Gastrocnemius medialis (tissue), 4 donors: ENCODE results near the gene SPATA16. TPM values are rescaled to one million over a fixed set of nuclear protein-coding genes. Genes with fewer than 3 reads are reported as not detected.

Experiments used
- ATAC-seq, 2 donors: fragments of 150-250 bp; one replicate each; pipeline ENCODE4 v1.9.1; 2016
- DNase-seq, 2 donors: peaks; one replicate each; pipeline ENCODE4 v3.0.0-alpha.2; 2019
- H3K27ac ChIP-seq, 4 donors: fragments of 200-600 bp; sonication (generic); 1 replicate in 1 of 4; 2 replicates in 3 of 4; pipeline ENCODE4 v1.5.1; 2016 to 2018; ENCODE audit warnings: mild to moderate bottlenecking in 2 of 4, moderate library complexity in 1 of 4
- H3K27me3 ChIP-seq, 3 donors: fragments of 200-600 bp; sonication (generic) in 2 of 3; 1 replicate in 1 of 3; 2 replicates in 2 of 3; pipeline versions ENCODE4 v1.5.1 to v1.6.0; 2016 to 2019; ENCODE audit warnings: mild to moderate bottlenecking in 1 of 3, moderate library complexity in 1 of 3
- H3K36me3 ChIP-seq, 2 donors: fragments of 200-600 bp; sonication (generic) in 1 of 2; one replicate each; pipeline ENCODE4 v1.5.1; 2017 to 2018
- H3K4me1 ChIP-seq, 2 donors: fragments of 200-600 bp; sonication (generic) in 1 of 2; one replicate each; pipeline ENCODE4 v1.5.1; 2016 to 2017; ENCODE audit warnings: mild to moderate bottlenecking in 2 of 2
- H3K4me3 ChIP-seq, 4 donors: fragments of 200-600 bp; sonication (generic) in 3 of 4; 1 replicate in 1 of 4; 2 replicates in 3 of 4; pipeline ENCODE4 v1.5.1; 2016 to 2019; ENCODE audit warnings: mild to moderate bottlenecking in 2 of 4
- H3K9me3 ChIP-seq, 3 donors: fragments of 200-600 bp; sonication (generic) in 2 of 3; 1 replicate in 1 of 3; 2 replicates in 2 of 3; pipeline ENCODE4 v1.5.1; 2016 to 2019
- CTCF ChIP-seq, 5 experiments: fragments of 450-650 bp in 3 of 5; fragments of 200-600 bp in 2 of 5; sonication (generic) in 2 of 5; IDR thresholded peaks in 4 of 5; conservative IDR thresholded peaks in 1 of 5; 1 replicate in 4 of 5; 2 replicates in 1 of 5; pipeline ENCODE4 v1.5.1; 2016 to 2019; ENCODE audit warnings: antibody characterized with exemption in 5 of 5, mild to moderate bottlenecking in 3 of 5, moderate library complexity in 3 of 5
- POLR2A ChIP-seq, 2 donors: fragments of 450-650 bp; IDR thresholded peaks; one replicate each; pipeline ENCODE4 v1.6.1; 2017; ENCODE audit warnings: antibody characterized with exemption in 2 of 2, mild to moderate bottlenecking in 2 of 2, moderate library complexity in 2 of 2
- in situ Hi-C, 4 donors: fragments of 200-750 bp; cut with MboI; loops; one replicate each; pipeline versions ENCODE4 v1.15.0 to v1.8.0; 2017; ENCODE audit warnings: low sequenced_read_pairs in 4 of 4
- intact Hi-C: fragments of 100-400 bp; cut with DNase I; formaldehyde crosslinking; loops from one replicate; pipeline ENCODE4 v1.15.1; 2023; ENCODE audit warnings: low total_unique reads
- total RNA-seq, 4 donors: library from RNA; depleted of rRNA; stranded (reverse); fragments of >200 nt; gene quantifications; one replicate each; pipeline versions ENCODE4 v1.1.0 to v1.2.3, GENCODE V29; 2016

The SPATA16 gene
- total RNA-seq, 4 donors from 2014 or later = not detected

GRCh38 chr3:173003956-173004355, 137.1 kb downstream of the SPATA16 start:
- H3K36me3 ChIP-seq = no peaks in the 10 kb centered on the region
- in situ Hi-C loops = no loop called here
- no peak overlapping the region for H3K4me3 ChIP-seq
- H3K4me1 ChIP-seq = no peaks in the 10 kb centered on the region
- DNase-seq = no peak
- no peaks in the 10 kb centered on the region for H3K27me3 ChIP-seq
- intact Hi-C loops = no loop called here
- no peak overlapping the region for H3K27ac ChIP-seq
- no peak for TF ChIP-seq CTCF (IDR thresholded peaks at IDR 0.05 in 4 of 5, conservative IDR thresholded peaks at IDR 0.05 in 1 of 5)
- TF ChIP-seq POLR2A (IDR thresholded peaks at IDR 0.05) = no peak
- H3K9me3 ChIP-seq = no peaks in the 10 kb centered on the region
- ATAC-seq = no peak

- Histone ChIP-seq H3K4me1 (no peaks in the 10 kb centered on the region), H3K9me3 (no peaks in the 10 kb centered on the region), H3K4me3 (no peak overlapping the region), H3K27ac (no peak overlapping the region), H3K36me3 (no peaks in the 10 kb centered on the region), H3K27me3 (no peaks in the 10 kb centered on the region)
- no peak for ATAC-seq
- no peak for DNase-seq
- intact Hi-C loops (no loop called here), in situ Hi-C loops (no loop called here)
- TF ChIP-seq CTCF (IDR thresholded peaks at IDR 0.05 in 4 of 5, conservative IDR thresholded peaks at IDR 0.05 in 1 of 5) (no peak), POLR2A (IDR thresholded peaks at IDR 0.05) (no peak)
Observed at GRCh38 chr3:173003471-173003870, 137.6 kb downstream of the SPATA16 start.

GRCh38 chr3:173001622-173002021, 139.4 kb downstream of the SPATA16 start:
- Histone ChIP-seq H3K36me3 (no peaks in the 10 kb centered on the region), H3K9me3 (no peaks in the 10 kb centered on the region), H3K4me1 (no peaks in the 10 kb centered on the region), H3K4me3 (no peak overlapping the region), H3K27me3 (no peaks in the 10 kb centered on the region), H3K27ac (no peak overlapping the region)
- in situ Hi-C loops = no loop called here
- TF ChIP-seq POLR2A (IDR thresholded peaks at IDR 0.05) = no peak
- TF ChIP-seq CTCF (IDR thresholded peaks at IDR 0.05 in 4 of 5, conservative IDR thresholded peaks at IDR 0.05 in 1 of 5) = no peak
- no peak for DNase-seq
- no peak for ATAC-seq
- intact Hi-C loops = no loop called here

GRCh38 chr3:173000553-173000952, 140.5 kb downstream of the SPATA16 start:
- Histone ChIP-seq H3K27me3 (no peaks in the 10 kb centered on the region), H3K27ac (no peak overlapping the region), H3K4me3 (no peak overlapping the region), H3K4me1 (no peaks in the 10 kb centered on the region), H3K9me3 (no peaks in the 10 kb centered on the region), H3K36me3 (no peaks in the 10 kb centered on the region)
- in situ Hi-C loops = no loop called here
- DNase-seq (no peak), ATAC-seq (no peak)
- TF ChIP-seq POLR2A (IDR thresholded peaks at IDR 0.05) (no peak), CTCF (IDR thresholded peaks at IDR 0.05 in 4 of 5, conservative IDR thresholded peaks at IDR 0.05 in 1 of 5) (no peak)
- intact Hi-C loops = no loop called here

- in situ Hi-C loops = no loop called here
Observed at GRCh38 chr3:172993412-172993811, 147.6 kb downstream of the SPATA16 start.

More at GRCh38 chr3:172993412-172993811, 147.6 kb downstream of the SPATA16 start:
- Histone ChIP-seq H3K9me3 (no peaks in the 10 kb centered on the region), H3K36me3 (no peaks in the 10 kb centered on the region), H3K27ac (no peak overlapping the region), H3K27me3 (no peaks in the 10 kb centered on the region), H3K4me1 (no peaks in the 10 kb centered on the region), H3K4me3 (no peak overlapping the region)
- intact Hi-C loops = no loop called here
- TF ChIP-seq CTCF (IDR thresholded peaks at IDR 0.05 in 4 of 5, conservative IDR thresholded peaks at IDR 0.05 in 1 of 5) = no peak
- no peak for TF ChIP-seq POLR2A (IDR thresholded peaks at IDR 0.05)
- DNase-seq (no peak), ATAC-seq (no peak)
